B cell (primary cell): Measurements from ENCODE around the gene MDK.

Source experiments
- CTCF ChIP-seq: fragments of 200-600 bp; IDR thresholded peaks from one replicate; pipeline ENCODE4 v1.8.0; 2022; ENCODE audit warnings: antibody characterized with exemption, mild to moderate bottlenecking
- EZH2 ChIP-seq: IDR thresholded peaks from 2 replicates; pipeline ENCODE4 v1.6.1; 2012; ENCODE audit warnings: borderline replicate concordance, low read depth, mild to moderate bottlenecking, moderate library complexity, low read length; ENCODE audit not compliant: insufficient read depth, poor library complexity, severe bottlenecking

GRCh38 chr11:46337626-46338345 lies 43.7 kb upstream of the MDK start:
- TF ChIP-seq CTCF (no peak), EZH2 (no peak)
